Hepatocyte (in vitro differentiated cells): ENCODE results near the gene ZNF521.

Experiments
- EZH2 ChIP-seq: fragments of 200-600 bp; sonication (generic); IDR thresholded peaks from 2 replicates; pipeline ENCODE4 v1.6.1; 2016; ENCODE audit warnings: antibody characterized with exemption, mild to moderate bottlenecking, borderline replicate concordance
- EZH2phosphoT487 ChIP-seq: fragments of 200-600 bp; sonication (generic); IDR thresholded peaks from one replicate; pipeline ENCODE4 v1.6.1; 2018; ENCODE audit warnings: antibody characterized with exemption, mild to moderate bottlenecking, low read depth, moderate library complexity; ENCODE audit not compliant: unreplicated experiment, severe bottlenecking
- TF ChIP-seq, protein P1 (sequence below): fragments of 200-600 bp; sonication (generic); IDR thresholded peaks from 2 replicates; pipeline ENCODE4 v1.5.1; 2016; ENCODE audit warnings: antibody characterized with exemption, mild to moderate bottlenecking; ENCODE audit not compliant: poor library complexity

DNA sequence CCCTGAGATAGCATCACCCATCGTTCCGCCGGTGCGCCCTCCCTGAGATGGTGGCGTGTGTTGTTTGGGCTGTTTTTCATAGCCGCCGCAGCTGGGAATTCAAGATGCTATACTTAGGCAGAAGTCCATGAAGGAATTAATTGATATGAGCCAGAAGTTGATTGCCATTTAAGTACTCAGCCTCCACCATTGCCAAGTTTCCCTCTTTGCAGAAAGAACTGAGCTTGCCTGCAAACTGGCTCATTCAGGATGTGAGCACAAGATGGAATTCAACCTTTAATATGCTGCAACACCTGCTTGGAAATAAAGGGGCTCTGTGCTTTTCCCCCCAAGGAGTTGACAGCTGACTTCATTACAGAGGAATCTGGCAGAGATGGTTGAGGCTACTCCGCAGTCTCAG, 295.5 kb downstream of the ZNF521 start:
- TF ChIP-seq, protein P1, sequence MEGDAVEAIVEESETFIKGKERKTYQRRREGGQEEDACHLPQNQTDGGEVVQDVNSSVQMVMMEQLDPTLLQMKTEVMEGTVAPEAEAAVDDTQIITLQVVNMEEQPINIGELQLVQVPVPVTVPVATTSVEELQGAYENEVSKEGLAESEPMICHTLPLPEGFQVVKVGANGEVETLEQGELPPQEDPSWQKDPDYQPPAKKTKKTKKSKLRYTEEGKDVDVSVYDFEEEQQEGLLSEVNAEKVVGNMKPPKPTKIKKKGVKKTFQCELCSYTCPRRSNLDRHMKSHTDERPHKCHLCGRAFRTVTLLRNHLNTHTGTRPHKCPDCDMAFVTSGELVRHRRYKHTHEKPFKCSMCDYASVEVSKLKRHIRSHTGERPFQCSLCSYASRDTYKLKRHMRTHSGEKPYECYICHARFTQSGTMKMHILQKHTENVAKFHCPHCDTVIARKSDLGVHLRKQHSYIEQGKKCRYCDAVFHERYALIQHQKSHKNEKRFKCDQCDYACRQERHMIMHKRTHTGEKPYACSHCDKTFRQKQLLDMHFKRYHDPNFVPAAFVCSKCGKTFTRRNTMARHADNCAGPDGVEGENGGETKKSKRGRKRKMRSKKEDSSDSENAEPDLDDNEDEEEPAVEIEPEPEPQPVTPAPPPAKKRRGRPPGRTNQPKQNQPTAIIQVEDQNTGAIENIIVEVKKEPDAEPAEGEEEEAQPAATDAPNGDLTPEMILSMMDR: no peak
- no peak for TF ChIP-seq EZH2phosphoT487
- TF ChIP-seq EZH2: no peak
